GM18505 (cell line): Measurements from ENCODE around the gene ENOX1.

Experiments
- ATAC-seq: cut with Tn5 transposase; IDR thresholded peaks from one replicate; pipeline ENCODE4 v1.9.1; 2021; ENCODE audit not compliant: unreplicated experiment
- POLR2A ChIP-seq: IDR thresholded peaks from 4 replicates; pipeline ENCODE4 v1.6.1; 2011; ENCODE audit warnings: borderline replicate concordance; ENCODE audit not compliant: insufficient read depth, insufficient read length; ENCODE audit errors: extremely low read depth

Gene ENOX1

DNA sequence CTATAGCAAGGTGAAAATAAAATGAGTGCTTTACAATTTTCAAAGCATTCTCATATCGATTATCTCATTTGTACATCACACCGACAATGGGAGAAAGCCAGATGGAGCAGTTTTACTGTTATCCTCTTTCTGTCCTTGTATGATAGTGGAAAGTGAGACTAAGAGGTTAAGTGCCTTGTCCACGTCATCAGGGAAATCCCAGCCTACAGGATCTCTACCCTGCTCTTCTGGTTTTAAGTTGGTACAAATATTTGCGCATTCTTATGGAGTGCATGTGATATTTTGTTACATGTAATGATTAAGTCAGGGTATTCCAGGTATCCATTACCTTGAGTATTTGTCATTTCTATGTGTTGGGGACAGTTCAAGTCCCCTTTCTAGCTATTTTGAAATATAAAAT, 12.4 kb upstream of the ENOX1 start:
- no peak for ATAC-seq
- no peak for TF ChIP-seq POLR2A

DNA sequence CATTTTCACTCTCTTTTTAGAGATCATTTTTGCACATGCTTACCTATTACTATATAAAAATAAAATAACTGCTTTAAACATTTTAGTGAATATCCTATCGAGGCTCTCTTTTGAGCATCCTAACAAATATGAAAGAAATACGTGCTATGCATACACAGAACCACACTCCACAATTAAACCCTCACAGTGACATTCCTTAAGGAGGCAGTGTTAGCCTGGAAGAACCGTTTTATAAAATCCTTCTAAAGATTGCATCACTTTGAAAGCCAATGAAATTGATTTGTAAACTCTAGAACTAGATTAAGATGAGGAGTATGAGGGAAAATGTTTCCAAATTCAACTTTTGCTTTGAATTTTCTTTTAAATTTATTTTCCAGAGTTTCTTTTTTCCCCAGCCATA, 11.1 kb upstream of the ENOX1 start:
- TF ChIP-seq POLR2A: no peak
- no peak for ATAC-seq

DNA sequence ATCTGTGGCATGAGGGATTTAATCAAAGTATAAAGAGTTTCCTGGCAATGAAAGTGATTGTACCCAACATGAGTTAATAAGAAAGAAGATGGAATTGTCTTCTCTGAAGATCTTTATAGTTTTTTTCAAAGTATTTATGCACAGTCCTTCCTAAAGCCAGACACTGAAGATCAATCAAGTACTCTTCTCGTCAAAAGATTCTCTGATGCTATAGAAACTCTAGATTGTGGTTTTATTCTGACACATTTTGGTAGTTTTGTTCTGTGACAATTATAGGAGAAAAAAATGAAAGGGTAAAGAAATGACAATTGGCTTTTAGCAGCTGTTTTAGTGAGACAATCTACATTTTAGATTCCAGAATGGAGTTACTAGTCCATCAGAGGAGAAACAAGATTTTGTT, 10.4 kb upstream of the ENOX1 start:
- no peak for TF ChIP-seq POLR2A
- no peak for ATAC-seq

DNA sequence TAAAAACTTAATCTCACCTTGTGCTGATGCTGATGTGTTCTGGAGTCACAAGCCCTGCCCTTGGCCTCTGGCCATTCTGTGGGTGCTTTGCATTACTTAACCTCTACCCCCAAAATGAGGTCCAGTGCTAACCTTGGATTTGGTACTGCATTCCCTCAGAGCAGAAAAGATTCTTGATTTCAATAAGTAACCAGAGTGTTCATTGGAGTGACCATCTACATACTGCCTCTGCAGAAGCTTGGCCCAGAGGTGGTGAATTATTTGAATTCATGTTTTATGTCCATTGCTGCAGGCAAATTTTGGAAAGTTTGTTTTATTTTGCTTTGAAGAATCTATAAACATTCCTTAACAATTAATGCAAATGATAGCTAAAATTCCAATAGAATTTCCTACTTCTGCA, 7.6 kb upstream of the ENOX1 start:
- no peak for ATAC-seq

DNA sequence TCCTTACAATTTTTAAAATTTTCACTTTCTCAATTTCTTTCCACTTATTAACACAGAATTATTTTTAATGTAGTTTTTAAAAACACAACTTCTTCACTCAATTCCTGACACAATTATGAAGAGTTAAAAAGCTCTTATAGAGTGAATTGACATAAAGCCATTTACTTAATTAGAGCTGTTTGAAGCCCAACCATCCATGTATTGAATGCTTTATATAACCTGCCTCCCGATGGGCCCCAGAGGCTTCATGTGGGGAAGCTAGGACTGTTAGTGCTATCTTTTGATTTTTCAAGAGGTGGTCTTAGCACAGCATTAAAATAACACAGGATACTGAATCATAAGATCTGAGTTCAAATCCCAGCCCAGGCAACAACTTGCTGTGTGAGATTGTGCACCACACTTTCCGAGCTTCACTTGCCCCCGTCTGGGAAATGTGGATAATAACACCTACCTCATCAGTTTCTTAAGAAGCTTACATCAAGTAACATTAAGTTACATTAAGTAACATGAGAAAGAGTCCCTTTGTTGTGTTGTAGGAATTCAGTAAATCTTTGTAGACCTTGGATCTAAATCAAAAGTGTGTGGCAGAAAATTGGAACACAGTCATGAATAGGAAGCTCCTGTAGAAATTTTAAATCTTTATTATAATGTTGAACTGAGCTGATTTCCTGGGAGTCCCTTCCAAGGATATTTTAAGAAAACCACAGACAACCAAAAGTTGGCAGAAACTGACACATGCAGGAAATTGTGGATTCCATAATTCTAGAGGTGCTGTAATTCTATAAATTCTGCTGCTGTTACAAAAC, 5.5 kb upstream of the ENOX1 start:
- TF ChIP-seq POLR2A: no peak
- ATAC-seq: no peak

More for the DNA sequence above, 7.6 kb upstream of the ENOX1 start:
- TF ChIP-seq POLR2A: no peak

DNA sequence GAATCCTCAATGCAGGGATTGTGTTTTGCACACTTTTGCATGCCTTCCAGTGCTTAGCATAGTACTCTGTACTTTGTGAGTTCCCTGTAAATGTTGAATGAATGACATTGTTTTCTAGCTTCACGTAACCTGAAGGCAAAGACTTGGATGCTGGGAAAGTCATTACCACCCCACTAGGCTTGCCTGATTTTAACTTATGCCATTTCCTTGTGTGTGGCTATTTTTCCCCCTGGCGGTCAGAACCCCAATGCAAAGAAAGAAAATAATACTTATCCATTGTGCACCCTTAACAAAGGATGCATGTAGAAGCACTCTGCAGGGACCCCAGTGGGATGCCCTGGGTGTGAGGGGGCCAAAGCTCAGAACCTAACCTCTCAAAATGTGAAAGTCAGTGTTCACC, 1.2 kb upstream of the ENOX1 start:
- ATAC-seq: no peak
- no peak for TF ChIP-seq POLR2A

DNA sequence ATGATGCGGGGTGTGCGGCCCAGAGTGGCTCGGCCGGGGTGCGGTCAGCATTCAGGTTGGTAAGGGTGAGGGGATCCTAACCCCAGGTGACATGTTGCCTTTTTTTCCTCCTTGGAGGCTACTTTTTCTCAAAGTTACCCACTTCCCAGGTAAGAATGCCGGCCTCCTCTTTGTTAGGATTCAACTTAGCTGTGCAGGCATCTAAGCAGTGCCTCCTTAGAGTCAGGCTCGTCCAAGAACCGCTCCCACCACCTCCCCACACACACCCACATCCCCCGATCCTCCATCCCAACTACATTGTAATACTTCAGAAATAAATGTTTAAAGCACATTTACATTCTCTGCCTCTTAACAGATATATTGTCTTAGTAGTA, 733 bp upstream of the ENOX1 start:
- TF ChIP-seq POLR2A: no peak
- ATAC-seq: no peak

DNA sequence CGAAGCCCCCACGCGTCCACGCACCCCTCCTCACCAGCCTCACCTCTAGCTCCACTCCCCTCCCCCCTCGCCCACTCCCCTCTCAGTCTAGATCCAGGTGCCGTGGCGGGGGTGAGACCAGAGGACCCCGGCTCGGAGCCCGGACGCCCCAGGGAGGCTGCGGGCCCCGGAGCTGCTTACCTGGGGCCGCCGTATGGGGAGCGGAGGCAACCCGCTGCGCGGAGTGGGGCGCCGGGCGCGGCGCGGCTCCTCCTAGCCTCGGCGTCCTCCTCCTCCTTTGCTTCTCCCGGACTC, 353 bp downstream of the ENOX1 start:
- TF ChIP-seq POLR2A: no peak
- ATAC-seq: no peak

DNA sequence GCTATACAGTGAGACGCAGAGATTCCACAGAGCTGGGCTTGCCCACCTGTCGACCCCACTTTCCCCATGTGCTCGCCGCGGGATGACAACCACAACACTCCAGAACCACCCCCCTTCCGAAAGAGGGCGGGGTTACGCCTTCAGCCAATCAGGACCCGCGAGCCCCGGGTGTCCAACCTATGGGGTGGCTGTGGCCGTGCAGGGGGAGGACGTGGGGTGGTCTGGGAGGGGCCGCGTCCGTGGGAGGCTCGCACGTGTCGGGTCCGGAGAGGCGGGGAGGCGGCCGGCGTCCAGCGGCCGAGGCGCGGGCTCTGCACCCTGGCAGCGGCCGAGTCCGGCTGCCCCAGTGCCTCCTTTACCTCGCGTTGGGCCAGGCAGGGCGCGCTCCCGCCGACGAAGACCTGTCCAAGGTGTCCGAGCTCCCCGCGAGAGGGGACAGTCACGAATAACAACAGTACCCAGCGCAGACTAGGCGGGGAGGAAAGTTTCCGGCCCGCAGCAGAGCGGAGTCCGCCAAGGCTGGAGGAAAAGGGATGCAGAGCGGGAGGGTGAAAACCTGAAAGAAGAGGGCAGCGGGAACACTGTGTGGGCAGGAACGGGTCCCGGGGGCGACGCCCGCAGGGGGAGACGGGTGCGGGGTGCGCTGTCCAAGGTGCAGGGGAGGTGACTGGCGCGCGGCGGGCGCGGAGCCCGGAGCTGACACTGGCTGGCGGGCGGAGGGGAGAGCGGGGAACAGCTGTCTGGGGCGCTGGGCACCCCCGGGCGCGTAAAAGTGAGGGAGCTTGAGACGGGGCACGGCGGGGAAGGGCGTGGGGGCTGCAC, 911 bp downstream of the ENOX1 start:
- no peak for TF ChIP-seq POLR2A
- no peak for ATAC-seq

DNA sequence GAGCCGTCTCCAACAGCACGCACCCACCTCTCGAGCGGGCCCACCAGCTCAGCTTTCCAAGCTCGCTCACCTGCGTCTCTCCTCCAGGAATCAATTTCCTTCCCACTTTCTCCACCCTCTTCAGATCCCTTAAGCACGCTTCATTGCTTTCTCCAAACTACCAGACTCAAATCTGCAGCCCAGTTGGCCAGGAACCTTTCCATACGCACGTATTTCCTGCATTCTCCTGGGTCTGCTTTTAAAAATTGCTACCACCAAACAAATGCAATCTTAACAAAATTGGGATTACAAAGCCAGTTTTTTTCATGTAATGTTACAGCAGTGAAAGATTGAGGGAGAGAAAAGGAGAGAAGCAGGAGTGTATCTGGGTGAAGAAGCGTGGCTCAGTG, 1.5 kb downstream of the ENOX1 start:
- TF ChIP-seq POLR2A: no peak
- ATAC-seq: no peak

DNA sequence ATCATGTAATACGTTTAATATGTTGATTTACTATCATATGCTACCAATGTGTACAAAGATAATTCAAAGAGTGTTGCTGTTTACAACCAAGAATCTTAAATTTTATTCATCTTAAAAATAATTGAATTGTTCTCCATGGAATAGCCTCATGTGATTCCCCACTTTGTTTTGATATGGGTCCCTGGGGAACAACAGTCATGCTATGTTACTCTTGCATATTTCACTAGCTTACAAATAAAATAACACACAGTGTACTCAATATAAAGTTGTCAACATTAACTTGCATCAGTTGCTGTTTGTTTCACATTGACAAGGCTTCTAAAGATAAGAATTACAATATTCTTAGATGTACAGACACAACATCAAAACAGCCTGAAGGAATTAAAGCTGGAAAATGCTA, 2.3 kb downstream of the ENOX1 start:
- TF ChIP-seq POLR2A: no peak
- ATAC-seq: no peak

DNA sequence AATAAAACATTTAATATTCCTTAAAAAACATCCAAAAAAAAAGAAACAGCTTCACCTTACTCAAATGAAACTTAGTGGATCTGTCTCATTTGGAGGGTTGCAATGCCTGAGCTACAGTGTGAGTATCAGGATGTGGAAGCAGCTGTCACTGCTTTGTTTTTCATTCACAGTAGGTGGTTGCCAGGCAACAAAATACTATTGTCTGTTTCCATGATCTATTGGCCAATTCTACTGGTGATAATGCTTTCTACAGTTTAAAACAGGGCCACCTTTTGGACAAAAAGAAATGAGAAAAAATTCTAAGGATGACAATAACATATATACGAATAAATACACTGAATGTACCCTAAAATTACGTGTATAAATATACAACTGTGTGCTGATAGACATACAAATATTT, 3.0 kb downstream of the ENOX1 start:
- ATAC-seq: no peak
- no peak for TF ChIP-seq POLR2A

DNA sequence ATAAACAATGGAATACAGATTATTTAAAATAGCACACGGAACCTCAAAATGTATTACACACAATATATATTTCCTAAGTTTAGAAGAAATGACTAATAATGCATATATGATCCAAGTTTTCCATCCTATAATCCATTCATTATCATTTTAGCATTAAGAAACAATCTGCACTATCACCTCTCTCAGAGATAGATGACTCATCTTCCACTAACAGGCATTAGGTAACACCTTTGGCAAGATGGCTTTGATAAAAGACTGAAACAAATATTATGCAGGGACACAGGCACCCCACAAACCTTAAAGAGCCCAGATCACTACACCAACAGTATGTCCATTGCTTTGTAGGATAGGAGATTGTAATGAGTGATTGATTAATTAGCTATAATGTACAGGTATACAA, 4.1 kb downstream of the ENOX1 start:
- no peak for ATAC-seq
- no peak for TF ChIP-seq POLR2A

DNA sequence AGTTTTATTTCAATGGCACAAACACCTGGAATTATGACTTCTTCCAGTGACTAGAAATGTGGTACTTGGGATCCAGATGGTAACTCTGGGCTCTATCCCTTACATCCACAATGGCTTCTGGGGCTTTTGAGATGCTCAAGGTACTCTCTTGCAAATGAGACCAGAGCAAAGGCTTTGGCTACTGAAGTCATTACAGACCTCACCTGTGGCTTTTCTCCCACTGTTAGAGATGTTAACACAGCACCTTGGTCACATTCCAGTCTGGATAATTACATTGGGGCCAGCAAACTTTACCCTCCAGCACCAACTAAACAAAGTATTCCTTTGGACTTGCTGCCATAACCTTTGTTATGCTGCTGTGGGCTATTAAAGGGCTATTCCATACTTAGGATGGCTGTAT, 6.1 kb downstream of the ENOX1 start:
- ATAC-seq: no peak
- no peak for TF ChIP-seq POLR2A
